Measurements from ENCODE around the gene CCDC154. TPM values are rescaled to one million over a fixed set of nuclear protein-coding genes. Genes with fewer than 3 reads are reported as not detected.
A peak's percentile ranks its signal among the peaks of the same experiment; 100 is the strongest.

CCDC154 gene
- total RNA-seq, 1 donor from 2014 or later, result 4.1 TPM

GRCh38 chr16:1401061-1401757 lies 43.1 kb downstream of the CCDC154 start:
- no peak for DNase-seq
- Histone ChIP-seq H3K36me3 (peaks cover 57% of the 10 kb centered on the region), H3K27me3 (no peaks in the 10 kb centered on the region)

GRCh38 chr16:1398826-1399581 lies 45.4 kb downstream of the CCDC154 start:
- no peak for DNase-seq
- no peak overlapping the region for H3K27ac ChIP-seq
- H3K4me1 ChIP-seq, result no peaks in the 10 kb centered on the region
- H3K27me3 ChIP-seq, result no peaks in the 10 kb centered on the region
- H3K36me3 ChIP-seq, result peaks cover 67% of the 10 kb centered on the region
- TF ChIP-seq, protein P1, sequence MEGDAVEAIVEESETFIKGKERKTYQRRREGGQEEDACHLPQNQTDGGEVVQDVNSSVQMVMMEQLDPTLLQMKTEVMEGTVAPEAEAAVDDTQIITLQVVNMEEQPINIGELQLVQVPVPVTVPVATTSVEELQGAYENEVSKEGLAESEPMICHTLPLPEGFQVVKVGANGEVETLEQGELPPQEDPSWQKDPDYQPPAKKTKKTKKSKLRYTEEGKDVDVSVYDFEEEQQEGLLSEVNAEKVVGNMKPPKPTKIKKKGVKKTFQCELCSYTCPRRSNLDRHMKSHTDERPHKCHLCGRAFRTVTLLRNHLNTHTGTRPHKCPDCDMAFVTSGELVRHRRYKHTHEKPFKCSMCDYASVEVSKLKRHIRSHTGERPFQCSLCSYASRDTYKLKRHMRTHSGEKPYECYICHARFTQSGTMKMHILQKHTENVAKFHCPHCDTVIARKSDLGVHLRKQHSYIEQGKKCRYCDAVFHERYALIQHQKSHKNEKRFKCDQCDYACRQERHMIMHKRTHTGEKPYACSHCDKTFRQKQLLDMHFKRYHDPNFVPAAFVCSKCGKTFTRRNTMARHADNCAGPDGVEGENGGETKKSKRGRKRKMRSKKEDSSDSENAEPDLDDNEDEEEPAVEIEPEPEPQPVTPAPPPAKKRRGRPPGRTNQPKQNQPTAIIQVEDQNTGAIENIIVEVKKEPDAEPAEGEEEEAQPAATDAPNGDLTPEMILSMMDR (IDR thresholded peaks at IDR 0.05), result no peak
- no peaks in the 10 kb centered on the region for H3K9me3 ChIP-seq
- peak; percentile 18 for ATAC-seq
- intact Hi-C loops (cut with DNase I), result no loop called here
- no peak overlapping the region for H3K4me3 ChIP-seq

More at GRCh38 chr16:1401061-1401757, 43.1 kb downstream of the CCDC154 start:
- Histone ChIP-seq H3K4me3 (no peak overlapping the region), H3K9me3 (no peaks in the 10 kb centered on the region), H3K4me1 (no peaks in the 10 kb centered on the region), H3K27ac (no peak overlapping the region)
- TF ChIP-seq, protein P1 (IDR thresholded peaks at IDR 0.05), result no peak
- no peak for ATAC-seq
- intact Hi-C loops (cut with DNase I), result no loop called here

GRCh38 chr16:1398351-1398750 lies 46.0 kb downstream of the CCDC154 start:
- Histone ChIP-seq H3K27ac (no peak overlapping the region), H3K4me3 (no peak overlapping the region), H3K36me3 (peaks cover 68% of the 10 kb centered on the region), H3K9me3 (no peaks in the 10 kb centered on the region), H3K4me1 (no peaks in the 10 kb centered on the region), H3K27me3 (no peaks in the 10 kb centered on the region)
- intact Hi-C loops (cut with DNase I), result no loop called here
- DNase-seq (no peak), ATAC-seq (no peak)
- TF ChIP-seq, protein P1 (IDR thresholded peaks at IDR 0.05), result no peak

- Histone ChIP-seq H3K36me3 (peaks cover 67% of the 10 kb centered on the region), H3K4me3 (no peak overlapping the region), H3K27ac (no peak overlapping the region), H3K27me3 (no peaks in the 10 kb centered on the region), H3K4me1 (no peaks in the 10 kb centered on the region), H3K9me3 (no peaks in the 10 kb centered on the region)
- no peak for ATAC-seq
- intact Hi-C loops (cut with DNase I), result no loop called here
- DNase-seq, result no peak
- TF ChIP-seq, protein P1 (IDR thresholded peaks at IDR 0.05), result no peak
Measured at GRCh38 chr16:1397779-1398178, 46.6 kb downstream of the CCDC154 start.

DNA sequence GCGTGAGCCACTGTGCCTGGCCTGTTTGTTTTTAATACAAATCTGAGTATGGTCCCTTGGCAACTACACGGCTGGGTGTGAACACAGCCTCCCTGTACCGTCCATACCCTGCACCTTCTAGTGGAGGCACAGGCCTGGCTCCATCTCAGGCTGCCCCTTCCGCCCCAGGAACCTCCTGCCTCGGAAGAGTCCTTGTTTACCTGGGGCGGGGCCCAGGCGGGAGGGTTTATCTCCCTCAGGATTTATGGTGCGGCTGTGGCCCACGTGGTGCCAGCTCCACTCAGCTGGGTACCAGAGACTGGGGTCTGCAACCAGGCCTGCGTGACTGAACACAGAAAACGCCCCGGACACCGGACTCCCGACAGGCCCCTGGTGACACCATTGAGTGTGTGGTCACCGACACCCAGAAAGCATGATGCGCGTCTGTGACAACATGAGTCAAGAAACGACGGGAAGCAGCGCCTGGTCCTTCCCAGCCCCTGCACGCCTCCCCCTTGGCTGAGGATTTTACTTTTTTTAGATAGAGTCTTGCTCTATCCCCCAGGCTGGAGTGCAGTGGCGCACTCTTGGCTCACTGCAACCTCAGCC lies 48.8 kb downstream of the CCDC154 start:
- intact Hi-C loops (cut with DNase I), result no loop called here
- no peak for ATAC-seq

More for the DNA sequence above, 48.8 kb downstream of the CCDC154 start:
- H3K9me3 ChIP-seq, result no peaks in the 10 kb centered on the region
- no peak overlapping the region for H3K27ac ChIP-seq
- peaks cover 59% of the 10 kb centered on the region for H3K36me3 ChIP-seq
- H3K27me3 ChIP-seq, result no peaks in the 10 kb centered on the region
- TF ChIP-seq, protein P1 (IDR thresholded peaks at IDR 0.05), result no peak
- no peaks in the 10 kb centered on the region for H3K4me1 ChIP-seq
- no peak overlapping the region for H3K4me3 ChIP-seq
- DNase-seq, result no peak
